ENCODE data around the gene ANKS1A.
A peak's percentile ranks its signal among the peaks of the same experiment; 100 is the strongest.
"Not testable (repeated sequence)": the region's sequence is repeated elsewhere in the genome, so short reads cannot be mapped to it uniquely, and the experiment has no call there.

The ANKS1A gene

GRCh38 chr6:34897716-34898115, 8.7 kb downstream of the ANKS1A start:
- DNase-seq (ENCODE audit: low read depth): no peak

DNA sequence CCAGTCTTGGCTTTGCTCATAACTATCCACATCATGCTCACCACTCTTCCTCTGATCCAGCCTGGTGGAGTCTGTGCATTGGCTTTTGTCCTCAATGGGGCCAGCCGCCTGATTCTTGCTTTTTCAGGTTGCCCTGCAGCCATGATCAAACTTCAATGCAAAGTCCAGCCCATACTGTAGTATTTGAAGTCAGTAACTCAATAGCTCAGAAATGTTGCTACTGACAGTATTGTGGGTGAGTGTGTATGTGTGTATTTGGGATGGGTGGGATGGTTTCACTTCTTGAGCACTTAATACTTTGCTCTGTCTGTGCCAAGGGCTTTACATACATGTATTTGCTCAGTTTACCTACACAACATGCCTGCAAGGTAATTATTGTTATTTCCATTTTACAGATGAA, 10.7 kb downstream of the ANKS1A start:
- DNase-seq (ENCODE audit: low read depth); H3K4me3 ChIP-seq (ENCODE audit: control insufficient read depth, low read depth, low read length): not testable (repeated sequence)

More at GRCh38 chr6:34897716-34898115, 8.7 kb downstream of the ANKS1A start:
- no peak for TF ChIP-seq CTCF (conservative IDR thresholded peaks at IDR 0.05; ENCODE audit: control insufficient read depth, insufficient read depth, low read depth, low read length)
- H3K4me3 ChIP-seq (ENCODE audit: control insufficient read depth, low read depth, low read length): no peak overlapping the region

DNA sequence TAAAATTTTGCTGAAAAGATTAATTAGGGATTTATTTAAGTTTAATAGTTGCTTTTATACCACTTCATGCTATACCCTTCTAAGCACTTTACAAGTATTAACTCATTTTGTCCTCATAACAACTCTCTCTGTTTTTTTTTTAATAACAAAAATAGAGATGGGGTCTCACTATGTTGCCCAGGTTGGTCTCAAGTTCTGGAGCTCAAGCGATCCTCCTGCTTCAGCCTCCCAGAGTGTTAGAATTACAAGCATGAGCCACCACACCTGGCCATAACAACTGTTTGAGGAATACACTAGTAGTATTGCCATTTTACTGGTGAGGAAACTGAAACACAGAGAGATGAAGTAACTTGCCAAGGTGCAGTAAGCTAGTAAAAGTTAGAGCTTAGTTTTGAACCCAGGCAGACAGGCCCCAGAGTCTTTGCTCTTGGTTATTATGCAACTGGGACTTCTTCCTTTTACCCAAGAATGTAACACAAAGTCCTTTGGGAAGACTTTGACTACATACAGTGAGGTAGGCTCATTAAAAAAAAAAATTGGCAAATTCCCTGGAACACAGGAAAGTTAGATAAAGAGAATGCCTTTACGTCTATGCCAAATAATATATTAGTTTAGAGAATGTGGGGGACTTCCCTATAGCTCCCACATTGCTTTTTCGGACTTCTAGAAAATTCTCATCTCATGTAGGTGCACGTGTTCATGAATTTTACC, 11.4 kb downstream of the ANKS1A start:
- DNase-seq (ENCODE audit: low read depth): no peak
- TF ChIP-seq CTCF (conservative IDR thresholded peaks at IDR 0.05; ENCODE audit: control insufficient read depth, insufficient read depth, low read depth, low read length): no peak
- H3K4me3 ChIP-seq (ENCODE audit: control insufficient read depth, low read depth, low read length): no peak overlapping the region

DNA sequence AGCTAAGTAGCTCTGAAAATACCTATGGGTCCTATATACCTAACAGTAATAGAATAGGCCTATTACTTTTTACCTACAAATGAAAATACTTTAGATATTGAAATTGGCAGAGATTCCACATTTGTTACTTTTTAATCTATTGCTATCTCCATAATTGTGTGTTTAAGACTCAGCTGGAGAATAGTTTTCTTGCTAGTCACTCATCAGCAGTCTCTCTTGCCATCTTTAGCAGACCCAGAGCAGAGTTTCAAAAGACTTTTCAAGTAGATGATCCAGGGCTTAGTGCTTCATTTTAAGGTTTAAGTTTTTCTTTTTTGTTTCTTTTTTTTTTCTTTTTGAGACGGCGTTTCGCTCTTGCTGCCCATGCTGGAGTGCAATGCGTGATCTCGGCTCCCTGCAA, 12.9 kb downstream of the ANKS1A start:
- no peak overlapping the region for H3K4me3 ChIP-seq (ENCODE audit: control insufficient read depth, low read depth, low read length)
- no peak for TF ChIP-seq CTCF (conservative IDR thresholded peaks at IDR 0.05; ENCODE audit: control insufficient read depth, insufficient read depth, low read depth, low read length)
- DNase-seq (ENCODE audit: low read depth): peak; percentile 21

- H3K4me3 ChIP-seq (ENCODE audit: control insufficient read depth, low read depth, low read length): no peak overlapping the region
- no peak for DNase-seq (ENCODE audit: low read depth)
- TF ChIP-seq CTCF (conservative IDR thresholded peaks at IDR 0.05; ENCODE audit: control insufficient read depth, insufficient read depth, low read depth, low read length): no peak
Observed at GRCh38 chr6:34904990-34905613, 16.0 kb downstream of the ANKS1A start.

DNA sequence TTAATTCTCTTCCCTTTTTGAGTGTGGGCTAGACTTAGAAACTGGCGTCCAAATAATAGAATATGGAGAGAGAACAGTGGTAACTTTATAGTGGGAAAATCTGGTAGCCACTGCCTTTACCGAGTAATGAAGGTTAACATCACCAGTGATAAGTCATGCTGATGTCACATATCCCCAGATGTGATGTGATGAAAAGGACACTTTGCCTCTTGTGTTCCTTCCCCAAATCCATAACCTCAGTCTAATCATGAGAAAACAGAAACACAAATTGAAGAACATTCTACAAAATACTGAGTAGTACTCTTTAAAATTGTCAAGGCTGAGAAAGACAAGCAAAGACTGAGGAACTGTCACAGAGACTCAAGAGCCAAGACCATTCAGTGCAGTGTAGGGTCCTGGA, 17.8 kb downstream of the ANKS1A start:
- DNase-seq (ENCODE audit: low read depth): no peak
- no peak for TF ChIP-seq CTCF (conservative IDR thresholded peaks at IDR 0.05; ENCODE audit: control insufficient read depth, insufficient read depth, low read depth, low read length)
- H3K4me3 ChIP-seq (ENCODE audit: control insufficient read depth, low read depth, low read length): no peak overlapping the region

DNA sequence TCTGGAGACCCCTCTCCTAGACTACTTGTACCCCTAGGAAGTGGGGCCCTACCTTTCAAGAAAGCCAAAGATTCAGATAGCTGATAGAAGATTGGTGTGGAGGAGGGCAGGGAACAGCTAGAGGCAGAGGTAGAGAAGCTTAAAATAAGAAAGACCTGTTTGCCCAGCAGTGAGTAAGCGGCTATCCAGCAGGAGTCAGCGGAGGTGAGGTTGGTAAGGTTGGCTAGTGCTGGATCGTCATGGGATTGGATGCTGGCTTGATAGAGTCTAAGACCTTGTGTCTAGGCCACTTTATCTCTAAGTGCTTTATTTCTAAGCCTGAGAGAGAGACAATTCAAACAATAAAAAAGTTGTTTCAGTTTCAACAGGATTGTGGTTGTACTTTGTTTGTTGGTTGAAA, 19.1 kb downstream of the ANKS1A start:
- TF ChIP-seq CTCF (conservative IDR thresholded peaks at IDR 0.05; ENCODE audit: control insufficient read depth, insufficient read depth, low read depth, low read length): no peak
- DNase-seq (ENCODE audit: low read depth): no peak
- H3K4me3 ChIP-seq (ENCODE audit: control insufficient read depth, low read depth, low read length): no peak overlapping the region

Data from fibroblast of mammary gland (primary cell).